ENCODE results near the gene CARNS1.

- TF ChIP-seq HNF4A (conservative IDR thresholded peaks at IDR 0.05) (no peak), EGR1 (IDR thresholded peaks at IDR 0.05; ENCODE audit: low read depth in 2 of 2) (no peak), CTCF (IDR thresholded peaks at IDR 0.05; ENCODE audit: low read depth, low read length, missing input control) (no peak), REST (IDR thresholded peaks at IDR 0.05) (no peak)
Measured at GRCh38 chr11:67409261-67409666, 6.2 kb upstream of the CARNS1 start.

All from liver (tissue), 3 donors.